Activated effector memory CD4-positive, alpha-beta T cell treated with Interleukin-2 at 50 U/mL for 16 hours (primary cell): ENCODE results near the gene DNAH7.

Experiments used
- DNase-seq: peaks from one replicate; pipeline ENCODE4 v3.0.0-alpha.2; 2020

The DNAH7 gene

GRCh38 chr2:195857132-195857531, 211.5 kb downstream of the DNAH7 start:
- no peak for DNase-seq

- no peak for DNase-seq
Observed at GRCh38 chr2:195850764-195851163, 217.9 kb downstream of the DNAH7 start.

- DNase-seq, result no peak
Observed at GRCh38 chr2:195848119-195848899, 220.3 kb downstream of the DNAH7 start.

- DNase-seq, result no peak
Observed at GRCh38 chr2:195842932-195843331, 225.7 kb downstream of the DNAH7 start.

- DNase-seq, result no peak
Observed at GRCh38 chr2:195838002-195838401, 230.6 kb downstream of the DNAH7 start.

- no peak for DNase-seq
Observed at GRCh38 chr2:195836002-195836401, 232.6 kb downstream of the DNAH7 start.

GRCh38 chr2:195834836-195835235, 233.8 kb downstream of the DNAH7 start:
- no peak for DNase-seq

- DNase-seq, result no peak
Observed at GRCh38 chr2:195830968-195831950, 237.4 kb downstream of the DNAH7 start.

GRCh38 chr2:195824478-195824877, 244.2 kb downstream of the DNAH7 start:
- DNase-seq, result no peak

GRCh38 chr2:195823206-195823605, 245.4 kb downstream of the DNAH7 start:
- no peak for DNase-seq

GRCh38 chr2:195821566-195821932, 247.1 kb downstream of the DNAH7 start:
- no peak for DNase-seq

GRCh38 chr2:195820867-195821565, 247.6 kb downstream of the DNAH7 start:
- DNase-seq, result no peak

GRCh38 chr2:195820373-195820772, 248.3 kb downstream of the DNAH7 start:
- DNase-seq, result no peak

- DNase-seq, result no peak
Observed at GRCh38 chr2:195819276-195819675, 249.4 kb downstream of the DNAH7 start.

- no peak for DNase-seq
Observed at GRCh38 chr2:195818526-195818925, 250.1 kb downstream of the DNAH7 start.

- no peak for DNase-seq
Observed at GRCh38 chr2:195818106-195818505, 250.5 kb downstream of the DNAH7 start.

- no peak for DNase-seq
Observed at GRCh38 chr2:195815083-195815482, 253.6 kb downstream of the DNAH7 start.

GRCh38 chr2:195813421-195813820, 255.2 kb downstream of the DNAH7 start:
- DNase-seq, result no peak

GRCh38 chr2:195810340-195811098, 258.1 kb downstream of the DNAH7 start:
- DNase-seq, result no peak

GRCh38 chr2:195808189-195808588, 260.4 kb downstream of the DNAH7 start:
- DNase-seq, result no peak

GRCh38 chr2:195805283-195805976, 263.2 kb downstream of the DNAH7 start:
- DNase-seq, result no peak

- DNase-seq, result no peak
Observed at GRCh38 chr2:195795879-195796278, 272.8 kb downstream of the DNAH7 start.
